Astrocyte (in vitro differentiated cells and primary cell): ENCODE measurements around the gene CTNND2.
"Not testable (repeated sequence)": the region's sequence is repeated elsewhere in the genome, so short reads cannot be mapped to it uniquely, and the experiment has no call there.

Experiments used
- EZH2 ChIP-seq: IDR thresholded peaks from 2 replicates; pipeline ENCODE4 v1.6.1; 2012; ENCODE audit warnings: mild to moderate bottlenecking, low read length, inconsistent platforms; ENCODE audit not compliant: insufficient read depth
- TF ChIP-seq, protein P1 (sequence below): IDR thresholded peaks from 2 replicates; pipeline ENCODE4 v1.5.1; 2011; ENCODE audit warnings: low read depth, mild to moderate bottlenecking, inconsistent platforms, low read length, moderate library complexity; ENCODE audit not compliant: insufficient read depth

DNA sequence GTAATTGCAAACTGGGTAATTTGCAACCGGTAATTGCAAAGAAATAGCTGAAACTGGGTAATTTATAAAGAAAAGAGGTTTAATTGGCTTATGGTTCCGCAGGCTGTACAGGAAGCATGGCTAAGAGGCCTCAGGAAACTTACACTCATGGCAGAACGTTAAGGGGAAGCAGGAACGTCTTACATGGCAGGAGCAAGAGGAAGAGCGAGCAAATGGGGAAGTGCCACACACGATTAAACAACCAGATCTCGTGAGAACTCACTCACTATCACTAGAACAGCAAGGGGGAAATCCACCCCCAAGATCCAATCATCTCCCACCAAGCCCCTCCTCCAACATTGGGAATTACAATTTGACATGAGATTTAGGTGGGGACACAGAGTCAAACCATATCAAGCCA lies 590.6 kb downstream of the CTNND2 start:
- TF ChIP-seq, protein P1, sequence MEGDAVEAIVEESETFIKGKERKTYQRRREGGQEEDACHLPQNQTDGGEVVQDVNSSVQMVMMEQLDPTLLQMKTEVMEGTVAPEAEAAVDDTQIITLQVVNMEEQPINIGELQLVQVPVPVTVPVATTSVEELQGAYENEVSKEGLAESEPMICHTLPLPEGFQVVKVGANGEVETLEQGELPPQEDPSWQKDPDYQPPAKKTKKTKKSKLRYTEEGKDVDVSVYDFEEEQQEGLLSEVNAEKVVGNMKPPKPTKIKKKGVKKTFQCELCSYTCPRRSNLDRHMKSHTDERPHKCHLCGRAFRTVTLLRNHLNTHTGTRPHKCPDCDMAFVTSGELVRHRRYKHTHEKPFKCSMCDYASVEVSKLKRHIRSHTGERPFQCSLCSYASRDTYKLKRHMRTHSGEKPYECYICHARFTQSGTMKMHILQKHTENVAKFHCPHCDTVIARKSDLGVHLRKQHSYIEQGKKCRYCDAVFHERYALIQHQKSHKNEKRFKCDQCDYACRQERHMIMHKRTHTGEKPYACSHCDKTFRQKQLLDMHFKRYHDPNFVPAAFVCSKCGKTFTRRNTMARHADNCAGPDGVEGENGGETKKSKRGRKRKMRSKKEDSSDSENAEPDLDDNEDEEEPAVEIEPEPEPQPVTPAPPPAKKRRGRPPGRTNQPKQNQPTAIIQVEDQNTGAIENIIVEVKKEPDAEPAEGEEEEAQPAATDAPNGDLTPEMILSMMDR: not testable (repeated sequence)
- TF ChIP-seq EZH2: not testable (repeated sequence)
